GM12878 (cell line): ENCODE measurements around the gene RAB28. TPM values are rescaled to one million over a fixed set of nuclear protein-coding genes. Genes with fewer than 3 reads are reported as not detected.
A peak's percentile ranks its signal among the peaks of the same experiment; 100 is the strongest.

ENCODE experiments used
- ATAC-seq: fragments of 200-7000 bp; cut with Tn5 transposase; 3 replicates; pipeline ENCODE4 v1.9.1; 2020; ENCODE audit warnings: mild to moderate bottlenecking, moderate library complexity
- BruUV-seq: library from RNA; stranded (reverse); fragments of 400-500 nt; replicated peaks from 2 replicates; lab custom pipeline; 2021; lab: Mats Ljungman, UMichigan
- CTCF ChIA-PET: fragments of 300-600 bp; sonication (Branson Sonifier 250); formaldehyde crosslinking; extraction: SDS; loops from one replicate; lab custom pipeline; 2021; ENCODE audit warnings: inconsistent platforms; lab: Yijun Ruan, JAX
- POLR2A ChIA-PET: fragments of 350-600 bp; formaldehyde crosslinking; extraction: SDS; loops from one replicate; lab custom pipeline; 2021; ENCODE audit warnings: inconsistent platforms; lab: Charles Lee
- RAD21 ChIA-PET: fragments of 300-600 bp; sonication (Branson Sonifier 250); formaldehyde crosslinking; loops from one replicate; lab custom pipeline; 2023; ENCODE audit warnings: antibody characterized with exemption; ENCODE audit not compliant: unreplicated experiment; lab: Charles Lee
- SMC1A ChIA-PET: fragments of 300-600 bp; sonication (Branson Sonifier 250); formaldehyde crosslinking; loops from one replicate; lab custom pipeline; 2023; ENCODE audit not compliant: unreplicated experiment, uncharacterized antibody; lab: Charles Lee
- DNase-seq: peaks from one replicate; pipeline ENCODE4 v3.0.0-alpha.2; 2011; ENCODE audit warnings: low read depth, low spot score
- FAIRE-seq: peaks from 3 replicates; lab custom pipeline; 2011; peaks lifted over from hg19 to GRCh38; lab: Jason Lieb, UNC
- H2AFZ ChIP-seq: 2 replicates; pipeline ENCODE4 v1.6.0; 2011; ENCODE audit warnings: low read depth, low read length, control low read depth; ENCODE audit not compliant: control insufficient read depth
- H3K27ac ChIP-seq: 2 replicates; pipeline ENCODE4 v1.5.1; 2011; ENCODE audit warnings: control low read depth; ENCODE audit not compliant: control insufficient read depth, insufficient read depth
- H3K27me3 ChIP-seq, 2 experiments: replicated peaks in 1 of 2; 2 replicates each; pipeline versions ENCODE4 v1.6.0 to v1.6.1; 2011; ENCODE audit warnings: low read length in 1 of 2; ENCODE audit not compliant: control insufficient read depth in 2 of 2, insufficient read depth in 2 of 2
- H3K36me3 ChIP-seq, 2 experiments: 2 replicates each; pipeline ENCODE4 v1.5.1; 2011; ENCODE audit warnings: low read length in 1 of 2; ENCODE audit not compliant: control insufficient read depth in 2 of 2, insufficient read depth in 2 of 2
- H3K4me1 ChIP-seq: 2 replicates; pipeline ENCODE4 v1.6.1; 2011; ENCODE audit warnings: mild to moderate bottlenecking, low read length, moderate library complexity, mixed read lengths; ENCODE audit not compliant: control insufficient read depth, insufficient read depth
- H3K4me2 ChIP-seq: 2 replicates; pipeline ENCODE4 v1.6.0; 2011; ENCODE audit warnings: control low read depth; ENCODE audit not compliant: control insufficient read depth, insufficient read depth
- H3K4me3 ChIP-seq: fragments of 200-600 bp; sonication (generic); 2 replicates; pipeline ENCODE4 v1.5.1; 2016
- H3K79me2 ChIP-seq: 2 replicates; pipeline ENCODE4 v1.6.0; 2011; ENCODE audit warnings: low read length; ENCODE audit not compliant: control insufficient read depth, insufficient read depth
- H3K9ac ChIP-seq: 2 replicates; pipeline ENCODE4 v1.8.0; 2011; ENCODE audit warnings: low read length, control low read depth, mixed read lengths; ENCODE audit not compliant: control insufficient read depth, insufficient read depth
- H3K9me3 ChIP-seq: replicated peaks from 3 replicates; pipeline ENCODE4 v1.5.1; 2011; ENCODE audit warnings: mild to moderate bottlenecking, low read length; ENCODE audit not compliant: control insufficient read depth, insufficient read depth
- H4K20me1 ChIP-seq: 2 replicates; pipeline ENCODE4 v1.6.0; 2011; ENCODE audit not compliant: control insufficient read depth, insufficient read depth
- BHLHE40 ChIP-seq, 2 experiments: fragments of 450-650 bp in 1 of 2; IDR thresholded peaks; 2 replicates each; pipeline ENCODE4 v1.6.1; 2011 to 2017; ENCODE audit warnings: low read depth in 2 of 2, borderline replicate concordance in 1 of 2, improper control_type of control experiment in 1 of 2, low read length in 1 of 2, mild to moderate bottlenecking in 1 of 2
- CBX3 ChIP-seq: fragments of 200-600 bp; sonication (generic); IDR thresholded peaks from 2 replicates; pipeline ENCODE4 v1.6.1; 2016; ENCODE audit warnings: low read depth, borderline replicate concordance
- CEBPB ChIP-seq, 2 experiments: fragments of 150-350 bp in 1 of 2; IDR thresholded peaks; 2 replicates each; pipeline ENCODE4 v1.6.1; 2012 to 2014; ENCODE audit warnings: low read depth in 2 of 2, low read length in 2 of 2, borderline replicate concordance in 1 of 2, inconsistent platforms in 1 of 2
- CREB1 ChIP-seq: IDR thresholded peaks from 2 replicates; pipeline ENCODE4 v1.6.1; 2012; ENCODE audit warnings: low read depth, mild to moderate bottlenecking, inconsistent platforms
- ESRRA ChIP-seq: IDR thresholded peaks from 2 replicates; pipeline ENCODE4 v1.6.1; 2012; ENCODE audit warnings: mild to moderate bottlenecking, low read length, improper control_type of control experiment
- HDAC2 ChIP-seq: fragments of 200-600 bp; sonication (generic); IDR thresholded peaks from 2 replicates; pipeline ENCODE4 v1.6.1; 2017
- NBN ChIP-seq: fragments of 450-650 bp; IDR thresholded peaks from 2 replicates; pipeline ENCODE4 v1.6.1; 2016
- NR2C1 ChIP-seq: fragments of 450-650 bp; IDR thresholded peaks from 2 replicates; pipeline ENCODE4 v1.6.1; 2017; ENCODE audit warnings: antibody characterized with exemption, mild to moderate bottlenecking, moderate library complexity
- PAX8 ChIP-seq: fragments of 450-650 bp; IDR thresholded peaks from 2 replicates; pipeline ENCODE4 v1.6.1; 2017; ENCODE audit warnings: mild to moderate bottlenecking, moderate library complexity
- RB1 ChIP-seq: fragments of 450-650 bp; formaldehyde crosslinking; IDR thresholded peaks from 2 replicates; pipeline ENCODE4 v1.6.1; 2017; ENCODE audit warnings: mild to moderate bottlenecking, borderline replicate concordance
- SMAD5 ChIP-seq: IDR thresholded peaks from 2 replicates; pipeline ENCODE4 v1.6.1; 2016; ENCODE audit warnings: antibody characterized with exemption, low read depth
- SMARCA5 ChIP-seq: fragments of 450-650 bp; IDR thresholded peaks from 2 replicates; pipeline ENCODE4 v1.6.1; 2017; ENCODE audit warnings: mild to moderate bottlenecking
- SPI1 ChIP-seq: IDR thresholded peaks from 2 replicates; pipeline ENCODE4 v1.6.1; 2011; ENCODE audit warnings: low read depth, mild to moderate bottlenecking, low read length, moderate library complexity, borderline replicate concordance; ENCODE audit not compliant: insufficient read depth
- SREBF1 ChIP-seq: IDR thresholded peaks from 2 replicates; pipeline ENCODE4 v1.6.1; 2012; ENCODE audit warnings: mild to moderate bottlenecking, low read length
- SREBF2 ChIP-seq: IDR thresholded peaks from 2 replicates; pipeline ENCODE4 v1.6.1; 2012; ENCODE audit warnings: mild to moderate bottlenecking, low read length
- SUPT20H ChIP-seq: IDR thresholded peaks from 2 replicates; pipeline ENCODE4 v1.6.1; 2011; ENCODE audit warnings: low read depth, mild to moderate bottlenecking, low read length, moderate library complexity, borderline replicate concordance; ENCODE audit not compliant: control insufficient read depth
- SUZ12 ChIP-seq: fragments of 200-600 bp; sonication (generic); IDR thresholded peaks from one replicate; pipeline ENCODE4 v1.6.1; 2018; ENCODE audit warnings: antibody characterized with exemption, mild to moderate bottlenecking; ENCODE audit not compliant: unreplicated experiment
- WRNIP1 ChIP-seq: IDR thresholded peaks from 2 replicates; pipeline ENCODE4 v1.6.1; 2011; ENCODE audit warnings: low read depth, low read length, improper control_type of control experiment, borderline replicate concordance
- ZNF207 ChIP-seq: fragments of 450-650 bp; IDR thresholded peaks from 2 replicates; pipeline ENCODE4 v1.6.1; 2014; ENCODE audit warnings: antibody characterized with exemption, mild to moderate bottlenecking, borderline replicate concordance
- WGBS: methylation state at CpG from one replicate; pipeline ENCODE4 v1.1.6; 2016; ENCODE audit warnings: low lambda C conversion rate; ENCODE audit not compliant: insufficient replicate concordance, insufficient coverage; ENCODE audit errors: missing lambda C conversion rate; 5-methylcytosine and 5-hydroxymethylcytosine counted together
- in situ Hi-C: fragments of 300-500 bp; cut with MboI; formaldehyde crosslinking; loops from 9 replicates; pipeline ENCODE4 v1.14.3; 2018; ENCODE audit warnings: mixed read lengths
- intact Hi-C: fragments of 100-400 bp; cut with micrococcal nuclease; formaldehyde crosslinking; loops from one replicate; pipeline ENCODE4 v1.14.2; 2022; ENCODE audit not compliant: unreplicated experiment
- polyA plus RNA-seq, 11 experiments: library from polyadenylated mRNA; depleted of rRNA in 4 of 11; unstranded in 6 of 11; stranded (reverse) in 5 of 11; fragments of >200 nt; fragmentation: Nextera tagmentation in 4 of 11; fragmentation: Illumina TruSeq in 1 of 11; extraction: Ambion mirVana in 4 of 11; extraction: Trizol in 1 of 11; gene quantifications; 1 replicate in 1 of 11; 2 replicates in 10 of 11; pipeline versions ENCODE4 v1.2.1 to v1.2.3, GENCODE V29; 2011 to 2016; ENCODE audit warnings: inconsistent platforms in 2 of 11, missing spikeins in 2 of 11, low read depth in 1 of 11
- total RNA-seq, 4 experiments: library from RNA; depleted of rRNA in 3 of 4; stranded (reverse); fragments of >200 nt in 3 of 4; fragmentation: Illumina TruSeq in 1 of 4; extraction: Trizol in 1 of 4; gene quantifications; 2 replicates each; pipeline versions ENCODE4 v1.2.1 to v1.2.3, GENCODE V29; 2013 to 2021
- TF ChIP-seq, protein P1 (sequence below): fragments of 450-650 bp; IDR thresholded peaks from 2 replicates; pipeline ENCODE4 v1.6.1; 2016; ENCODE audit warnings: mild to moderate bottlenecking

The RAB28 gene
- total and polyA plus RNA-seq, 10 of the 15 experiments (the other 5 are each of a cell fraction or from before 2014, with no cell fraction given): 5.8 to 29.3 (median 16.9) TPM

- Histone ChIP-seq H3K27me3 (no peaks in the 10 kb centered on the region), H3K36me3 (peaks cover 13 to 15% of the 10 kb centered on the region in 2 experiments; a peak in 3 of 4 replicates), H3K4me1 (no peaks in the 10 kb centered on the region), H3K79me2 (no peaks in the 10 kb centered on the region), H3K27ac (no peak overlapping the region), H3K4me2 (no peak overlapping the region), H4K20me1 (no peaks in the 10 kb centered on the region), H2AFZ (no peak overlapping the region)
- BruUV-seq: no TSS peak
- peak; percentile 63 for ATAC-seq
- ChIA-PET SMC1A (no interaction called here), RAD21 (no interaction called here), CTCF (no interaction called here)
- in situ Hi-C loops: no loop called here
- 86% methylated on average over 1 of the region's 1 CpG for WGBS
- no peak for DNase-seq
- TF ChIP-seq SREBF2 (no peak), SMAD5 (no peak), SREBF1 (no peak), ZNF207 (no peak), SPI1 (no peak), NBN (no peak), CBX3 (no peak), CEBPB (IDR thresholded peaks at IDR 0.05; ENCODE audit: borderline replicate concordance in 1 of 2, low read depth in 2 of 2, low read length in 2 of 2) (no peak), SUPT20H (no peak), SUZ12 (no peak), NR2C1 (no peak), BHLHE40 (IDR thresholded peaks at IDR 0.05; ENCODE audit: borderline replicate concordance in 1 of 2, low read depth in 2 of 2, low read length in 1 of 2) (no peak), HDAC2 (no peak), CREB1 (no peak), RB1 (no peak), PAX8 (no peak), ESRRA (no peak), WRNIP1 (no peak), SMARCA5 (no peak)
- TF ChIP-seq, protein P1, sequence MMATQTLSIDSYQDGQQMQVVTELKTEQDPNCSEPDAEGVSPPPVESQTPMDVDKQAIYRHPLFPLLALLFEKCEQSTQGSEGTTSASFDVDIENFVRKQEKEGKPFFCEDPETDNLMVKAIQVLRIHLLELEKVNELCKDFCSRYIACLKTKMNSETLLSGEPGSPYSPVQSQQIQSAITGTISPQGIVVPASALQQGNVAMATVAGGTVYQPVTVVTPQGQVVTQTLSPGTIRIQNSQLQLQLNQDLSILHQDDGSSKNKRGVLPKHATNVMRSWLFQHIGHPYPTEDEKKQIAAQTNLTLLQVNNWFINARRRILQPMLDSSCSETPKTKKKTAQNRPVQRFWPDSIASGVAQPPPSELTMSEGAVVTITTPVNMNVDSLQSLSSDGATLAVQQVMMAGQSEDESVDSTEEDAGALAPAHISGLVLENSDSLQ: no peak
- TF ChIP-seq, all 136 proteins: peak for 0
- POLR2A ChIA-PET: interaction anchor here (0.8 kb wide), 1 partner anchor 21 kb away, joined by 3 read pairs; no protein-coding TSS in a partner anchor
- H3K4me3 ChIP-seq: no peak overlapping the region
- intact Hi-C loops: no loop called here
- H3K9ac ChIP-seq: no peak overlapping the region
- no peaks in the 10 kb centered on the region; the same call in 2 of the 3 replicates for H3K9me3 ChIP-seq
- no peak for FAIRE-seq
These were observed 31.1 kb downstream of the RAB28 start for GRCh38 chr4:13452927-13453579.
